Measurements from ENCODE around the gene ZDHHC14. TPM values are rescaled to one million over a fixed set of nuclear protein-coding genes. Genes with fewer than 3 reads are reported as not detected.
"Not testable (repeated sequence)": the region's sequence is repeated elsewhere in the genome, so short reads cannot be mapped to it uniquely, and the experiment has no call there.

The ZDHHC14 gene
- total RNA-seq, 2 experiments from 2014 or later = 1.3 to 1.6 TPM

- H3K27me3 ChIP-seq (ENCODE audit: control insufficient read depth in 1 of 2, insufficient read depth in 2 of 2, low read length in 2 of 2) = no peaks in the 10 kb centered on the region
Measured at GRCh38 chr6:157575436-157576145, 194.6 kb downstream of the ZDHHC14 start.

DNA sequence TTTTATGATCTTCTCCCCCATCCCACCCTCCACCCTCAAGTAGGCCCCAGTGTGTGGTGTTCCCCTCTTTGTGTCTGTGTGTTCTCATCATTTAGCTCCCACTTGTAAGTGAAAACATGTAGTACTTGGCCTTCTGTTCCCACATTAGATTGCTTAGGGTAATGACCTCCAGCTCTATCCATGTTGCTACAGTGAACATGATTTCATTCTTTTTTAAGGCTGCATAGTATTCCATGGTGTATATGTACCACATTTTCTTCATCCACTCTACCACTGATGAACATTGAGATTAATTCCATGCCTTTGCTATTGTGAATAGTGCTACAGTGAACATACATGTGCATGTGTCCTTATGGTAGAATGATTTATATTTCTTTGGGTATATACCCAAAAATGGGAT, 196.0 kb downstream of the ZDHHC14 start:
- H3K27me3 ChIP-seq (ENCODE audit: control insufficient read depth in 1 of 2, insufficient read depth in 2 of 2, low read length in 2 of 2); H3K4me3 ChIP-seq (ENCODE audit: low read length); CTCF ChIA-PET; H3K9me3 Mint-ChIP-seq; H3K4me3 Mint-ChIP-seq; DNase-seq; H3K4me1 Mint-ChIP-seq (ENCODE audit: low read depth); H3K36me3 ChIP-seq (ENCODE audit: insufficient read depth, low read length); H3K27me3 Mint-ChIP-seq; H3K27ac ChIP-seq (ENCODE audit: low read depth in 1 of 2, low read length in 2 of 2); ATAC-seq (ENCODE audit: poor library complexity); H3K9me3 ChIP-seq (ENCODE audit: control insufficient read depth in 1 of 2, insufficient read depth in 1 of 2, low read length in 2 of 2); H3K36me3 Mint-ChIP-seq (ENCODE audit: low read depth); intact Hi-C loops (cut with DNase I, micrococcal nuclease); H3K27ac Mint-ChIP-seq; H3K4me1 ChIP-seq (ENCODE audit: insufficient read depth, low read length); POLR2A ChIA-PET: not testable (repeated sequence)

More at GRCh38 chr6:157575436-157576145, 194.6 kb downstream of the ZDHHC14 start:
- Mint-ChIP-seq H3K36me3 (ENCODE audit: low read depth) (no peaks in the 10 kb centered on the region), H3K27me3 (no peaks in the 10 kb centered on the region), H3K4me1 (ENCODE audit: low read depth) (peaks cover 8% of the 10 kb centered on the region), H3K4me3 (no peak overlapping the region), H3K9me3 (no peaks in the 10 kb centered on the region), H3K27ac (no peak overlapping the region)
- H3K9me3 ChIP-seq (ENCODE audit: control insufficient read depth in 1 of 2, insufficient read depth in 1 of 2, low read length in 2 of 2) = no peaks in the 10 kb centered on the region
- POLR2A ChIA-PET = no interaction called here
- intact Hi-C loops (cut with DNase I, micrococcal nuclease) = no loop called here
- ATAC-seq (ENCODE audit: poor library complexity) (no peak), DNase-seq (no peak)
- H3K36me3 ChIP-seq (ENCODE audit: insufficient read depth, low read length) = no peaks in the 10 kb centered on the region
- no peaks in the 10 kb centered on the region for H3K4me1 ChIP-seq (ENCODE audit: insufficient read depth, low read length)
- no peak overlapping the region for H3K4me3 ChIP-seq (ENCODE audit: low read length)
- TF ChIP-seq CTCF (IDR thresholded peaks at IDR 0.05) = no peak
- no peak overlapping the region for H3K27ac ChIP-seq (ENCODE audit: low read depth in 1 of 2, low read length in 2 of 2)
- CTCF ChIA-PET = no interaction called here

DNA sequence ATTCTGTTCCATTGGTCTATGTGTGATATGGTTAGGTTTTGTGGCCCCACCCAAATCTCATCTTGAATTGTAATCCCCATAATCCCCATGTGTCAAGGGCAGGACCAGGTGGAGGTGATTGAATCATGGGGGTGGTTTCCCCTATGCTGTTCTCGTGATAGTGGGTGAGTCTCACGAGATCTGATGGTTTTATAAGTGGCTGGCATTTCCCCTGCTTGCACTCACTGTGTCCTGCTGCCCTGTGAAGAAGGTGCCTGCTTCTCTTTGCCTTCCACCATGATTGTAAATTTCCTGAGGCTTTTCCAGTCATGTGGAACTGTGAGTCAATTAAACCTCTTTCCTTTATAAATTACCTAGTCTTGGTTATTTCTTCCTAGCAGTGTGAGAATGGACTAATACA, 197.5 kb downstream of the ZDHHC14 start:
- H3K4me3 ChIP-seq (ENCODE audit: low read length); H3K27ac Mint-ChIP-seq; H3K9me3 ChIP-seq (ENCODE audit: control insufficient read depth in 1 of 2, insufficient read depth in 1 of 2, low read length in 2 of 2); H3K27me3 ChIP-seq (ENCODE audit: control insufficient read depth in 1 of 2, insufficient read depth in 2 of 2, low read length in 2 of 2); H3K27ac ChIP-seq (ENCODE audit: low read depth in 1 of 2, low read length in 2 of 2); H3K4me1 Mint-ChIP-seq (ENCODE audit: low read depth); H3K9me3 Mint-ChIP-seq; H3K36me3 Mint-ChIP-seq (ENCODE audit: low read depth); H3K4me3 Mint-ChIP-seq; intact Hi-C loops (cut with DNase I, micrococcal nuclease); H3K27me3 Mint-ChIP-seq; POLR2A ChIA-PET; ATAC-seq (ENCODE audit: poor library complexity); H3K4me1 ChIP-seq (ENCODE audit: insufficient read depth, low read length); H3K36me3 ChIP-seq (ENCODE audit: insufficient read depth, low read length); DNase-seq: not testable (repeated sequence)
- CTCF ChIA-PET = interaction anchor here (0.7 kb wide), 2 partner anchors 8 to 122 kb away, joined by 3 read pairs; no protein-coding TSS in a partner anchor

GRCh38 chr6:157579467-157580031, 198.6 kb downstream of the ZDHHC14 start:
- Mint-ChIP-seq H3K27me3 (no peaks in the 10 kb centered on the region), H3K4me1 (ENCODE audit: low read depth) (no peaks in the 10 kb centered on the region), H3K4me3 (no peak overlapping the region), H3K9me3 (no peaks in the 10 kb centered on the region), H3K27ac (no peak overlapping the region), H3K36me3 (ENCODE audit: low read depth) (no peaks in the 10 kb centered on the region)
- DNase-seq (no peak), ATAC-seq (ENCODE audit: poor library complexity) (no peak)
- intact Hi-C loops (cut with DNase I, micrococcal nuclease) = no loop called here
- Histone ChIP-seq H3K4me1 (ENCODE audit: insufficient read depth, low read length) (no peaks in the 10 kb centered on the region), H3K9me3 (ENCODE audit: control insufficient read depth in 1 of 2, insufficient read depth in 1 of 2, low read length in 2 of 2) (peaks cover 0 to 5% of the 10 kb centered on the region in 2 experiments), H3K27ac (ENCODE audit: low read depth in 1 of 2, low read length in 2 of 2) (no peak overlapping the region), H3K4me3 (ENCODE audit: low read length) (no peak overlapping the region), H3K36me3 (ENCODE audit: insufficient read depth, low read length) (no peaks in the 10 kb centered on the region), H3K27me3 (ENCODE audit: control insufficient read depth in 1 of 2, insufficient read depth in 2 of 2, low read length in 2 of 2) (no peaks in the 10 kb centered on the region)
- POLR2A ChIA-PET = interaction anchor here (0.7 kb wide), 1 partner anchor 10 kb away, joined by 3 read pairs; no protein-coding TSS in a partner anchor
- CTCF ChIA-PET = no interaction called here
- no peak for TF ChIP-seq CTCF (IDR thresholded peaks at IDR 0.05)
